ENCODE measurements around the gene GABRG3.

DNA sequence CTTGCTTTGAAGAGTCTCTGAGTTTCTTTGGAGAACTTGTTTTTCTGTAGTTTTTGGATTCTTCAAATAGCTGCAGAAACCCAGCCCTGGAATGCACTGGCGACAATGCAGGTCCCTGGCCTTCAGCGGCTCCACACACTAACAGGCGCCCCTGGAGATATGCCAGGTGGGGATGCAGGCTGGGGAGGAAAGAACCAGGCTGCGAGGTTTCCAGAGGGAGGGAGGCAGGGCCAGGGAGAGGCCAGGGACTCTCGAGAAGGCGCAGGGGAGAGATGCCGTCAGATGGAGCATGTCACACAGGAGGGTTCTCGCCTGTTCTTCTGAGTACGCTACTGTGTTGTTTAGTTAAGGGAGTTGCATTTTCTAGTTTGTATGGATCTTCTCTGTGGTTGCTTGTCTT is 283.1 kb downstream of the GABRG3 start:
- no peak for TF ChIP-seq EP300 (IDR thresholded peaks at IDR 0.05)
- no peak for TF ChIP-seq POLR2A (IDR thresholded peaks at IDR 0.05)
- TF ChIP-seq, protein P1, sequence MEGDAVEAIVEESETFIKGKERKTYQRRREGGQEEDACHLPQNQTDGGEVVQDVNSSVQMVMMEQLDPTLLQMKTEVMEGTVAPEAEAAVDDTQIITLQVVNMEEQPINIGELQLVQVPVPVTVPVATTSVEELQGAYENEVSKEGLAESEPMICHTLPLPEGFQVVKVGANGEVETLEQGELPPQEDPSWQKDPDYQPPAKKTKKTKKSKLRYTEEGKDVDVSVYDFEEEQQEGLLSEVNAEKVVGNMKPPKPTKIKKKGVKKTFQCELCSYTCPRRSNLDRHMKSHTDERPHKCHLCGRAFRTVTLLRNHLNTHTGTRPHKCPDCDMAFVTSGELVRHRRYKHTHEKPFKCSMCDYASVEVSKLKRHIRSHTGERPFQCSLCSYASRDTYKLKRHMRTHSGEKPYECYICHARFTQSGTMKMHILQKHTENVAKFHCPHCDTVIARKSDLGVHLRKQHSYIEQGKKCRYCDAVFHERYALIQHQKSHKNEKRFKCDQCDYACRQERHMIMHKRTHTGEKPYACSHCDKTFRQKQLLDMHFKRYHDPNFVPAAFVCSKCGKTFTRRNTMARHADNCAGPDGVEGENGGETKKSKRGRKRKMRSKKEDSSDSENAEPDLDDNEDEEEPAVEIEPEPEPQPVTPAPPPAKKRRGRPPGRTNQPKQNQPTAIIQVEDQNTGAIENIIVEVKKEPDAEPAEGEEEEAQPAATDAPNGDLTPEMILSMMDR (IDR thresholded peaks at IDR 0.05) = no peak
